GM18909 (cell line): ENCODE results near the gene SOX5.
"Not testable (repeated sequence)": the region's sequence is repeated elsewhere in the genome, so short reads cannot be mapped to it uniquely, and the experiment has no call there.

ENCODE experiments used
- ATAC-seq: cut with Tn5 transposase; IDR thresholded peaks from one replicate; pipeline ENCODE4 v1.9.1; 2021; ENCODE audit warnings: mild to moderate bottlenecking; ENCODE audit not compliant: unreplicated experiment, poor library complexity

SOX5 gene

DNA sequence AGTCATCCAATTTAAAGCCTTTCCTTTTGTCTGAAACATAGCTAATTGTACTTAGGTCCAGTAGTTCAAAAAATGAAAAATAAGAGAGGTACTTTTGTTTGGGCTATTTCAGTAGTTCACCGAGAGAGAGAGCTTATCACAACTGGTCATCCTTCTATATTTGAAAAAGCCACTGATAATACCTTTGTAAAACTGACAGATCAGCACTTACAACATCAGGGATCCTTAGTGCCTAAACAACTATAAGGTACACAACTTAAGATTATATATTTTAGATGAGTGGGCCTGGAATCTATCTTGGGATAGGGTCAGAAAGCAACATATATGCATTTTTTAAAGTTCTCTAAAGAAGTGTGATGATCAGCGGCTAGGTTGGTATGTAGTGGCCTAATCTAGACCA, 97.9 kb downstream of the SOX5 start:
- ATAC-seq: no peak

DNA sequence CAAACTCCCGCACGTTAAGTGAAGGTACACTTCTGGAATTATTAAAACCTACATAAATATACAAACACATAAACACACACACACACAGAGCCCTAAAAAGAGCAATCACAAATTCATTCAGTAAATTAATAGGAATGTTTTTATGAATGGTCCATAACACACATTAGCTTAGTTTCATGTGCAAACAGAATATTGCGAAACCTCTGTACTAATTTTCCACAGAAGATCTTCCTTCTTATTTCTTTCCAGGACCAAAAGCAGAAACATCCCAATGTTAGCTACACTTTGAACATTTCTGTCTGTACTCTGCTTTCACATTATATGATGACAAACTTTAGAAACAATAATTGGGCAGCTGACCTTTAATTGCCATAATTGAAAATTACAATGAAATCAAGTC, 101.6 kb downstream of the SOX5 start:
- no peak for ATAC-seq

DNA sequence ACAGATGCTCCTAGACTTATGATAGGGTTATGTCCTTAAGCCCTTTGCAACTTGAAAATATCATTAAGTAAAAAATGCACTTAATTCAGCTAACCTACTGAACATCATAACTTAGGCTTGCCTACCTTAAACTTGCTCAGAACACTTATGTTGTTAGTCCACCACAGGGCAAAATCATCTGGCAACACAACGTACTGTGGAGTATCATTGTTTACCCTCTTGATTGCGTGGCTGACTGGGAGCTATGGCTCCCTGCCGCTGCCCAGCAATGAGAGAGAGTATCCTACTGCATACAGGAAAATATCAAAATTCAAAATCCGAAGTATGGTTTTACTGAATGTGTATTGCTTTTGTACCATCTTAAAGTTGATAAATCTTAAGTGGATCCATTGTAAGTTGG, 105.5 kb downstream of the SOX5 start:
- ATAC-seq: no peak

DNA sequence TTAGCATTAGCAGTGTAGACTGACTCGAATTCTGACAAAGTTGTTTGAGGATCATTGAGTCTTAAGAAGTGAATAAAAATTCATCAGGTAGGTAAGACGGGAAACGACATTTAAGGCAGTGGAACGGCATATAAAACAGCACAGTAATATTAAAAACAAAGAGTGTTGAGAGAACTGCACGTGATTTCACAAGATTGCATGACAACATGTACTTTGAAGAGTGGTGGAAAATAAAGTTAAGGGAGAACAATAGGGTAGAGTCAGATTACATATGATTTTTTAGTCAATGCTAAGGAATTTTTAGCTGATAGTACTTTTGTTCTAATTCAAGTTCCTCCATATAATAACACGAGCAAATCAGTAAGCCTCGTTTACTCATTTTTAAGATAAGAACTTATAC, 115.4 kb downstream of the SOX5 start:
- ATAC-seq: no peak

DNA sequence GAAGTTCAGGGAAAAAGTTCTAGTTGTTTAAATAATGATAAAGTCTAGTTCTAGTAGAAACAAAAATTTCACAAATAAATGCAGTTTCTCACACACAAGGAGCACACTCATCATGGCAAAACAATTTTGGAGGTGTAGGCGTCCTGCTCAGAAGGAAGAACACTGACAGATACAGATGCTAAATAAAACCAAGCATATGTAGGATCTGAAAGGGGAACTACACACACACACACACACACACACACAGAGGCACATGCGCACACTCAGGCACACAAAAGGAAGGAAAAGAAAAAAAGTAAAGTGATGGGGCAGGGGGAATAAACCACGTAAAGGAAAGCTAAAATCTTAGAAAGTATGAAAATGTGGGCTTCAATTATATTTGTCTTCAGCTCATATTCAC, 117.7 kb downstream of the SOX5 start:
- no peak for ATAC-seq

DNA sequence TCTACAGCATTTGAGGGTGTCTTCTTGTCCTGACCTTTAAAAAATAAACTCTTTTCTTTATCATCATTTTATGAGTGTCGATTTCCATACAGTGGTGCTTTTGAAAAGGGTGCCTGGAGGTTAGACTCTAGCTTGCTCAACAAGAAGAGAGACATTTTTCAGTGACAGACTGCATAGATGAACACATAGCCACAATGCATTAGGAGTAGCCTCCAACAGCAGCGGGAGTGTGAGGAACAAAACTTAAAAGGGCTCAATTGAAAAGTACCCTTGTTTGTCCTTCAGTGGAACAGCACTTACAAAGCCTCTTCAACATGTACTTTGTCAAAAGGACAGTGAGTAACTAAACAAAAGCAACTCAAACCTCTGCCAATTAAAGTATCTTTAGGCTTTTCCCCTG, 119.3 kb downstream of the SOX5 start:
- no peak for ATAC-seq

DNA sequence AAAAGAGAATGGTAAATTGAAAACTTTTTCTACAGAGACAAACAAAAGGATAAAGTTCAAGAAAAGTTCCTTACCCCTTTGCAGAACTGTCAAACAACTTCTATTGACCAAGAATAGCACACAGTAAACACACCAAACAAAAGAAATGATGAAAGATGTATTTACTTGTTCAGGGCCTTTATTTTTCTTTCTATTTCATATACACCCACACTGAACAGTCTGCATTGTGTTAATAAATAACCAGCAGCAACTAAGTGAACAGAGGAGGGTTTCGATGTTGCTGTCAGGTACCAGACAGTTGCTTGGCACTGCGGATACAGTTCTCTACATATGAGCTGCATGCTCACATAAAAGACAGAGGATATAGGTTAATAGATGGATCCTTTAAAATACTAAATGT, 122.1 kb downstream of the SOX5 start:
- ATAC-seq: peak; percentile 72

DNA sequence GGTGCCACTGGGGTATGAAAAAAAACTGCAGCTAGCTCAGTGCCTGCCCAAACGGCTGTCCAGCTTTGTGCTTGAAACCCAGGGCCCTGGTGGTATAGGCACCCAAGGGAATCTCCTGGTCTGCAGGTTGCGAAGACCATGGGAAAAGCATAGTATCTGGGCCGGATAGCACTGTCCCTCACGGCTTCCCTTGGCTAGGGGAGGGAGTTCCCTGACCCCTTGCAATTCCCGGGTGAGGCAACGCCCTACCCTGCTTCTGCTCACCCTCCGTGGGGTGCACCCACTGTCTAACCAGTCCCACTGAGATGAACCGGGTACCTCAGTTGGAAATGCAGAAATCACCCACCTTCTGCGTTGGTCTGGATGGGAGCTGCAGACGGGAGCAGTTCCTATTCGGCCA, 124.3 kb downstream of the SOX5 start:
- ATAC-seq: not testable (repeated sequence)

DNA sequence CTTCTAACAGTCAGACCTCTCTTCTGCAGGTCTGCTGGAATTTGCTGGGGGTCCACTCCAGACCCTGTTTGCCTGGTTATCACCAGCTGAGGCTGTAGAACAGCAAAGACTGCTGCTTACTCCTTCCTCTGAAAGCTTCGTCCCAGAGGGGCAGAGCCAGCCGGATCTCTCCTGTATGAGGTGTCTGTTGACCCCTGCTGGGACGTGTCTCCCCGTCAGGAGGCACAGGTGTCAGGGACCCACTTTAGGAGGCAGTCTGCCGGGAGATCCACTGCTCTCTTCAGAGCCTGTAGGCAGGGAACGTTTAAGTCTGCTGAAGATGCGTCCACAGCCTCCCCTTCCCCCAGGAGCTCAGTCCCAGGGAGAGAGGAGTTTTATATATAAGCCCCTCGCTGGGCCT, 125.1 kb downstream of the SOX5 start:
- ATAC-seq: no peak

DNA sequence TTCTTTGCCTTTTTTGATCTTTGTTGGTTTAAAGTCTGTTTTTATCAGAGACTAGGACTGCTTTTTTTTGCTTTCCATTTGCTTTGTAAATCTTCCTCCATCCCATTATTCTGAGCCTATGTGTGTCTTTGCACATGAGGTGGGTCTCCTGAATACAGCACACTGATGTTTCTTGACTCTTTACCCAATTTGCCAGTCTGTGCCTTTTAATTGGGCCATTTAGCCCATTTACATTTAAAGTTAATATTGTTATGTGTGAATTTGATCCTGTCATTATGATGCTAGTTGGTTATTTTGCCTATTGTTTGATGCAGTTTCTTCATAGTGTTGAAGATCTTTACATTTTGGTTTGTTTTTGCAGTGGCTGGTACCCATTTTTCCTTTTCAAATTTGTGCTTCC, 126.6 kb downstream of the SOX5 start:
- not testable (repeated sequence) for ATAC-seq

DNA sequence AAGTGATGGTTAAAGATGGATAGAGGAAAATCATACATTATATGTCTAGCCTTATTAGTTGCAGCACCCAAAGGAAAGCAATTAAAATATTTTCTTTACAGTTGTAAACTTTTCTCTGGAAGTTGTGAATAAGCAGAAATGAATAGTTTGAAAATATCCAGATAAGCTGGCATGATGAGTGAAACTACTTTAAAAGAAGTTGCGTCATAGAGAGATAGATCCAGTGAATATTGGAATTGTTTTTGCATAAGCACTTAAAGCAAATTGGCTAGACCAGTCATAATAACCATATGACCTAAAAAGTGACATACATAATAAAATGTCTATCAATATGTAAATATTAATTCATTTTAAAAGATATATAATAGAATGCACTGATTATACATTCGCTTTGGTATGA, 132.1 kb downstream of the SOX5 start:
- ATAC-seq: no peak

DNA sequence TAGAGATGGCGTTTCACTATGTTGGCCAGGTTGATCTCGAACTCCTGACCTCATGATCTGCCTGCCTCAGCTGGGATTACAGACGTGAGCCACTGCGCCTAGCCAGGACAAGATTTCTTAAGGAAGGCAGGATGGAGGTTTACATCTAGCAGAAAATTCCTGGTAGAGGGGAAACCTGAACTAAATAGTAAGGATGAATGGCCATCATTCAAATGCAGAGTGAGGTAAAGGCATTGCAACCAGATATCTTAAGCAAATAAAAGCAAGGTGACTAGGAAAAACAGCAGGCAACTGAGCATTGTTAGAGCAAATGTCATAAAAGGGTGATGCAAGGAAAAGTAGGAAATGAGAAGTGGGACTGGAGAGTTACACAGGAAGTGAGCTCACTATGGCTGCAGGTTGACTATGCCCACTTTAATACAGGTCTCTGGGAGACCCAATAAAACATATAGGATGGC, 133.0 kb downstream of the SOX5 start:
- ATAC-seq: no peak

DNA sequence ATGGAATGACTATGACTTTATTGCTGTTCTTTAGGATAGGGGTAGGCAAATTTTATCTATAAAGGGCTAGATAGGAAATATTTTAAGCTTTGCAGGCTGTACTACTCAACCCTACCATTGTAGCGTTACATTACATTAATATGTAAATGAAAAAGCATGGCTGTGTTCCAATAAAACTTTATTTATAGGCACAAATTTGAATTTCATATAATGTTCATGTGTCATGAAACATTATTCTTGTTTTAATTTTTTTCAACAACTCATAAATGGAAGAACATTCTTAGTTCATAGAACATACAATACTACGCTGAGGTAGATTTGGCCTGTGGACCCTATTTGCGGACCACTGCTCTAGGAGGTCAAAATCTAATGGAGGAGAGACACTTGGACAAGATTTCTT, 133.7 kb downstream of the SOX5 start:
- no peak for ATAC-seq

DNA sequence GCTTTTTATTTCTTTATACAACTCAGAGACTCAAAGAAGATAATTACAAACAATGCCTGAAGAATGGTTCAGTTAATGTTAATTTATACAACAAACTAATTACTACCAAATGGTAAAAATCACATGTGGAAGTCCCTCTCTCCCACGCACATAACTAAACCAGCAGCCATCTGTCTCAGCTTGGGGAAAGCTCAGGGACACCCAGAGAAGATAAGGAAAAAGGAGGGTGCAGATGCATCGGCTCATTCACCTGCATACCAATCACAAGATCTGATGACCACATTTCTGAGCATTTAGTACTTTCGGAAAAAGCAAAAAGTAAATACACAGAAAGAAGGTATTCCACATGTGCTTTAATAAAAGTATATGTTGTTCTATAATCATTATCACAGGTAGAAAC, 136.3 kb downstream of the SOX5 start:
- ATAC-seq: no peak

DNA sequence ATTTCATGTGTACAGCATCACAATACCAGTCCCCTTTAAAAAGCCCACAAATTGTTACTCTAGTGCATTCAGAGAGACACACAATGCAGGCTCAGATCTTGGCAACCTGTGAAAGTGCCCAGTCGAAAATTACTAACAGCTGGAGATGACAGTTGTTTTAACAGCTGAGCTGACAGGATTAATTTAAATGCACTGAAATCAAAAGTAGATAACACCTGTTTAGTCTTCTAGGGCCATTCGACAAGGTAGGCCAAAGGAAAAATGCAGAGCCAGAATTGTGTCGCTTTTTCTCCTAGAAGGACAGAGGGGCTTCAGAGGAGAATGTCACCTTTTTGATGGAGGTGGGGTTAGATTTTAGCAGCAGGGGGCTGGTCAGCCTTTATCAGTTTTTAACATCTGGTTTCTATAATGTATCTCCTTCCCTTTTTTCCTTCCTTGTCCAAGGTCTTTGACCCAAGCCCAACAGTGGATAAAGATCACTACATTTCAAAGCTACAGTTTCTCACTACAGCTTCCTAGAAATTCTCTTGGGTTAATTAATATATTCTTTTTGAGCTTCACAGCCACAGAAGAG, 139.1 kb downstream of the SOX5 start:
- no peak for ATAC-seq

DNA sequence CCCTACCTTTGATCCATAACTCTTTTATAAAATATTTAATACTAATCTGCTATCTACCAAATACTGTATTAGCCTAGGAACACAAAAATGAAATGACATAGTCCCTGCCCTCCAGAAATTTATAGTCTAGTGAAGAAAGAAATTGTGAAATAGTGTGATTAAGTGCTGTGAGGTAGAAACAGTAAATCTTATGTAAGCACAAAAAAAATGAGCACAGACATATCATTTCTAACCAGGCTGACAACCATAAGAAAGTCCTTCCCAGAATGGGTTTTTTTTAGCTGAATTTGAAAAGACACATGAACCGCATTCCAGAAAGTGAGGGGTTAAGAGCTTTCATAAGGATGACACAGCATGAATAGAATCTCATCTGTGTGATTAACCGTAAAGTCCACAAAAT, 145.9 kb downstream of the SOX5 start:
- ATAC-seq: no peak

DNA sequence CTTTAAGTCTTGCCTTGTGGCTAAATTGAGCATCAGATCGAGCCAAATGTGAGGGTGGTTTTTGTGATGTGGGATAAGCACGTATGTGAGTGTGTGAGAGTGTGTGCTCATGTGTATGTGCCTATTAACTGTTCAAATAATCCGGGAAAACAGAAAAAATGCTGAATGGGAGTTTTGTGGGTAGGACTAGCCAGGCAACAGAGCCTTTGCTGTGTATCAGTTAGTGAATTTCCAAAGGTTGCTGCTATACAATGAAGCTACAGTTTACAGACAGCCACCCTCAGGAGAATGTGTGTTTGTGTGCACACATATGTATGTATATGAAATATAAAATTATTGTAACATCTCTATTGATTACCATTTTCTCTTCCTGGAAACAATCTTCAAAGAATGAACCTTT, 154.0 kb downstream of the SOX5 start:
- ATAC-seq: no peak

DNA sequence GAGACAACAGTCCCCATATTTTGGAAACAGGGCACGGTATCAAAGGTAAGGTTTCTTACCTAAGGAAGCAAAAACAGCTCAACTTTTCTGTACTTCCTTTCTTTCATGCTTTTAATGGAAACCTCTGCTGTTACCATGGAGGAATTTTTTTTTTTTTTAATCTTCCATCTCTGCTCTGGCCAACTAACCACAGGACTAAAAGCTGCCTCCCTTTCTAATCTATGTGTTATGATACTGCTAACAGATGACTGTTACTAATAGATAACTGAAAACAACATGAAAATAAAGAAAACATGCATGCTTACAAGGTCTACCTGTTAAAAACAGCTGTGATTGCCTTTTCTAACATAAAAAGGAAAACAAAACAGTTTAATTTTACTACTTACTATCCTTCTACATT, 168.4 kb downstream of the SOX5 start:
- no peak for ATAC-seq

DNA sequence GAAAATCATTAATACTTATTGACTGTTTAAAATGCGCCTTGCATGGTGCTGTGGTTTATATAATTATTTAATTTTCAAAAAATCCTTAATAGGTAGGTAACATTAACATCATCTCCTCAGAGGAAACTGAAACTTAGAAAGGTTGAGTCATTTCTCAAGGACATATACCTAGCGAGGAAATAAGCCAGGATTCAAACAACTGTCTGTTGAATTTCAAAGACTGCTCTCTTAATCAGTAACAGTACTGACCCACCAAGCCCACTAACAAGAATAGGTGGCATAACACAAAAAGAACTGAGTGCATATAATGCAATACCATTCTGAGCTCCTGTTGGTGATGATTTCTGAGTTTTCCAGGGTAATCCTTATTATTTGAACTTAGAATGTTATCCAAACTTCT, 174.3 kb downstream of the SOX5 start:
- ATAC-seq: peak; percentile 64

DNA sequence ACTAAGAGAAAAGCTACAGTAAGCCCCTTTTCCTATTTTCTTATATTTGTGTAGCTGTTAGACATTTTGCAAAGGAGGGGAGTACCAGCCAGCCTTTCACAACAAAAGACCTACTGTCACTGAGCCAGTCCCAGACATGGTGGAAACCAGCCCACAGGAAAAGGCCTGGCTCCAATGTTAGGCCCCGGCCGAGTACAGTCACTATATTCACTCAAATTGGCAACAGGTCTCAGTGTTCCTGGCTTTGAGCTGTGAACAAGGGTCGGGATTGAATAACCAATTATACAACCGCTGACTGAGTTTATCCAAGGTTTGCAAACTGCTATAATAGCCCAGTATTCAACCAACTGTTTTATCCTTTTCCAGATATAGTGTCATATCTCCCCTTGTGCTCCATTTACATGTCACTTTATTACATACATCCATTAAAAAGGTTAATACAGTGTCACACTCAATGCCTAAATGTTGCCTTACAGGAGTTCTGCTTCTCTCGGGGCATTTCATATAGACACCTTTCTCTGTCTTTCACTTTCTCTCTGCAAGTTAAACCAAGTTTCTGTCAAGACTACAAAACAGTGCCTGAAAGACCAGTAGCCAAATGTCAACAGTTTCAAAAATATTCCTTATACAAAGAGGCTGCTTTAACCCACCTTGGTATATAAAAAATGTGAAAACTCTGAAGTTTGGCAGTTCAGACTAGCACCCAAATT, 178.1 kb downstream of the SOX5 start:
- no peak for ATAC-seq

DNA sequence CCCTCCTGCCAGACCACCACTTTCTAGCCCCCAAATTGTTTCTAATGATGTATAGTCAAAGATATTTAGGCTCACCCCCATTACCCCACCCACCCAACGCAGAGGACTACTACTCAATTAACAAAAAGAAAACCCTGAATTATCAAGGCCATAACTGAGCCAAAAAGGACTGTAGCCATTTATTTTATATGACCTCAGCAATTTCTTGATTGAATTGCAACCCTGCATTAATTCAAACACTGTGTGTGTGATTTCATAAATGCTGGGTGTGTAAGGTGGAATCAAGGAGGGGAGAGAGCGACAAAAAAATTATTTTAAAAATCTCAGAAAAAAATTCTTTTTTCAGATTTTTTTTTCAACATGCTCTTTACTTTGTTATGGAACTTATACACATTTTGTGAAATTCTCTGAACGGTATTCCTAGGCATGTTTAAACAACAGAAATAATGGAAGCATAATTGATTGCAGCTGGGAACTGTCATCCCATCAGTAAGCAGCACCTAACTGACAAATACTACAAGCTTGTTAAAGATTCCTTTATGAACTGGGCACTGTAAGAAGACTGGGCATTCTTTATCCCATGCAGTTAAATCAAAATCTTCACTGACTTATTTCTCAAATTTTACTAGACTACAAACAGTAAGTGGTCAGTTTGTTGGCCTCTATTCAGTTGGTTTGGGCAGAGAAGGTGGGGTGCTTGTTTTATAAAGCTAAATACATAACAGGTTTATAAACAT, 179.1 kb downstream of the SOX5 start:
- ATAC-seq: no peak

DNA sequence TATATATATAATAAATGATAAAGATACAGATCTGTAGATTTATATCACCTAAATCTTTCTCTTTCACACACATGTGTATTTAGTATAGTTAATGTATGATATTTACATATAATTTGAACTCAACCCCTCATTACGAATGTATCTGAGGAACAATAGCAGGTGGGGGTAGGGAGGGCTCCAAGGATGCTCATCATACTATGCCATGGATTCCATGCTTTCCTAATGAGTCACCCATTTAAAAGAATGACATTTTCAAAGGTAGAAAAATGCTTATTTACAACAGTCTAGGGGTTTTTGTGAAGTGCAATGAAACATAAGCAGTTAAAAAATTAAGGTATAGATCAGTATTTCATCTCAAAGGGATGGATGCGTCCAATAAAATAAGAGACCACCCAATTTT, 181.6 kb downstream of the SOX5 start:
- ATAC-seq: no peak
